ENCODE results near the gene ADGRG6.
"Not testable (repeated sequence)": the region's sequence is repeated elsewhere in the genome, so short reads cannot be mapped to it uniquely, and the experiment has no call there.

The ADGRG6 gene

GRCh38 chr6:142444881-142445301, 143.1 kb downstream of the ADGRG6 start:
- DNase-seq (ENCODE audit: low read depth in 2 of 2), result no peak

- no peak for DNase-seq (ENCODE audit: low read depth in 2 of 2)
Measured at GRCh38 chr6:142446168-142446567, 144.4 kb downstream of the ADGRG6 start.

- DNase-seq (ENCODE audit: low read depth in 2 of 2), result no peak
Measured at GRCh38 chr6:142446576-142446975, 144.8 kb downstream of the ADGRG6 start.

- DNase-seq (ENCODE audit: low read depth in 2 of 2), result no peak
Measured at GRCh38 chr6:142448091-142448729, 146.4 kb downstream of the ADGRG6 start.

GRCh38 chr6:142450856-142451255, 149.0 kb downstream of the ADGRG6 start:
- not testable (repeated sequence) for DNase-seq (ENCODE audit: low read depth in 2 of 2)

GRCh38 chr6:142452993-142453392, 151.2 kb downstream of the ADGRG6 start:
- no peak for DNase-seq (ENCODE audit: low read depth in 2 of 2)

- DNase-seq (ENCODE audit: low read depth in 2 of 2), result not testable (repeated sequence)
Measured at GRCh38 chr6:142454196-142454595, 152.4 kb downstream of the ADGRG6 start.

- not testable (repeated sequence) for DNase-seq (ENCODE audit: low read depth in 2 of 2)
Measured at GRCh38 chr6:142454848-142455247, 153.0 kb downstream of the ADGRG6 start.

GRCh38 chr6:142455957-142456589, 154.3 kb downstream of the ADGRG6 start:
- no peak for DNase-seq (ENCODE audit: low read depth in 2 of 2)

- DNase-seq (ENCODE audit: low read depth in 2 of 2), result no peak
Measured at GRCh38 chr6:142457638-142458406, 156.0 kb downstream of the ADGRG6 start.

GRCh38 chr6:142458836-142459235, 157.0 kb downstream of the ADGRG6 start:
- no peak for DNase-seq (ENCODE audit: low read depth in 2 of 2)

- DNase-seq (ENCODE audit: low read depth in 2 of 2), result no peak
Measured at GRCh38 chr6:142459271-142459670, 157.5 kb downstream of the ADGRG6 start.

- no peak for DNase-seq (ENCODE audit: low read depth in 2 of 2)
Measured at GRCh38 chr6:142462260-142462659, 160.5 kb downstream of the ADGRG6 start.

- DNase-seq (ENCODE audit: low read depth in 2 of 2), result no peak
Measured at GRCh38 chr6:142463988-142464387, 162.2 kb downstream of the ADGRG6 start.

GRCh38 chr6:142469220-142469619, 167.4 kb downstream of the ADGRG6 start:
- DNase-seq (ENCODE audit: low read depth in 2 of 2), result no peak

GRCh38 chr6:142470421-142470820, 168.6 kb downstream of the ADGRG6 start:
- DNase-seq (ENCODE audit: low read depth in 2 of 2), result no peak

- no peak for DNase-seq (ENCODE audit: low read depth in 2 of 2)
Measured at GRCh38 chr6:142474531-142475289, 172.9 kb downstream of the ADGRG6 start.

- no peak for DNase-seq (ENCODE audit: low read depth in 2 of 2)
Measured at GRCh38 chr6:142476452-142476851, 174.6 kb downstream of the ADGRG6 start.

GRCh38 chr6:142478117-142478516, 176.3 kb downstream of the ADGRG6 start:
- no peak for DNase-seq (ENCODE audit: low read depth in 2 of 2)

- no peak for DNase-seq (ENCODE audit: low read depth in 2 of 2)
Measured at GRCh38 chr6:142481466-142481865, 179.7 kb downstream of the ADGRG6 start.

- DNase-seq (ENCODE audit: low read depth in 2 of 2), result no peak
Measured at GRCh38 chr6:142482249-142482648, 180.4 kb downstream of the ADGRG6 start.

GRCh38 chr6:142482974-142483373, 181.2 kb downstream of the ADGRG6 start:
- no peak for DNase-seq (ENCODE audit: low read depth in 2 of 2)
